HG03039 (cell line): ENCODE data around the gene CDK6.
"Not testable (repeated sequence)": the region's sequence is repeated elsewhere in the genome, so short reads cannot be mapped to it uniquely, and the experiment has no call there.

Experiments used
- ATAC-seq: cut with Tn5 transposase; IDR thresholded peaks from one replicate; pipeline ENCODE4 v1.9.1; 2021; ENCODE audit warnings: mild to moderate bottlenecking, moderate library complexity; ENCODE audit not compliant: unreplicated experiment

The CDK6 gene

DNA sequence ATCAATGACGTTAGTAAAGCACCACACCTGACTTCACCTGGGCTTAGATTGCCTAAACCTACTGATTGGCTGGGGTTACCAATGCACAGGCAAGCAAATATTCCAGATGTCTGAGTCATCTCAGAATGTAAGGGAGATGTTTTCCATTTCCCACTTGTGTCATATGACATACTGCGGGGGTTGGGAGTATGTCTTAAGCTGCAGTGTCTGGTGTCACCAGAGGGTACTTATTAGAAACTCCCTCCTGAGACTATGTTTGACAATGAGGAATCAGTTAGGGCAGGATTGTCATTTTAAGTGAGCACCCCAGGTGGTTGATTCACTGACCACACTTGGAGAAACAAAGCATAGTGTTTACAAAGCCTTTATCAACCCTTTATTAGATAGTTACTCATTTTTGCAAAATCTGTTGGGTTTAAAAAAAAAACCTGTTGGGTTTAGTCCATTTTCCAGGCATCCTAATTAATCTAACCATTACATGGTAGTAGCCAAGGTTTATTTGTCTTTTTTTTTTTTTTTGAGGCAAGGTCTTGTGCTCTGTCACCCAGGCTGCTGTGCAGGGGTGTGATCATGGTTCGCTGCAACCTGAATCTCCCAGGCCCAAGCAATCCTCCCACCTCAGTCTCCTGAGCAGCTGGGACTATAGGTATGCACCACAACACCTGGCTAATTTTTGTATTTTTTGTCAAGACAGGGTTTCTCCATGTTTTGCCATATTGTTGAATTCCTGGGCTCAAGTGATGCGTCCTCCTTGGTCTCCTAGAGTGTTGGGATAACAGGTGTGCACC lies 72.5 kb downstream of the CDK6 start:
- ATAC-seq = no peak

DNA sequence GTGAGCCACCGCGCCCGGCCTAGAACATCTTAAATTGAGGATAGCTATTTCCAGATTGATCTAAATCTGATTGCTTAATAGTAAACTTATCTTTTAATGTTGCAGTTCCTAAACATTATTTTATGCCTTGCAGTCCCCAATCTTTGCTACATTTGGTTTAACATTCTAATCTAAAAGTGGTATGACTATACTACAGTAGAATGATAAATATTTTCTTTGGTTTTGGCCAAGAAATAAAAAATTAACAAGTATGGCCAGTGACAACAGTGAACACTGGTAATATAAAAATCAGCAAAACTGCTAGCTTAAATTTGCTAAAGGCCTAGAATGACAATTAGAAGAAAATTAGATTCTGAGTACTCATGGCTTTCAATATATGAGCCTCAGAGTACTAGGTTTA lies 73.5 kb downstream of the CDK6 start:
- no peak for ATAC-seq

DNA sequence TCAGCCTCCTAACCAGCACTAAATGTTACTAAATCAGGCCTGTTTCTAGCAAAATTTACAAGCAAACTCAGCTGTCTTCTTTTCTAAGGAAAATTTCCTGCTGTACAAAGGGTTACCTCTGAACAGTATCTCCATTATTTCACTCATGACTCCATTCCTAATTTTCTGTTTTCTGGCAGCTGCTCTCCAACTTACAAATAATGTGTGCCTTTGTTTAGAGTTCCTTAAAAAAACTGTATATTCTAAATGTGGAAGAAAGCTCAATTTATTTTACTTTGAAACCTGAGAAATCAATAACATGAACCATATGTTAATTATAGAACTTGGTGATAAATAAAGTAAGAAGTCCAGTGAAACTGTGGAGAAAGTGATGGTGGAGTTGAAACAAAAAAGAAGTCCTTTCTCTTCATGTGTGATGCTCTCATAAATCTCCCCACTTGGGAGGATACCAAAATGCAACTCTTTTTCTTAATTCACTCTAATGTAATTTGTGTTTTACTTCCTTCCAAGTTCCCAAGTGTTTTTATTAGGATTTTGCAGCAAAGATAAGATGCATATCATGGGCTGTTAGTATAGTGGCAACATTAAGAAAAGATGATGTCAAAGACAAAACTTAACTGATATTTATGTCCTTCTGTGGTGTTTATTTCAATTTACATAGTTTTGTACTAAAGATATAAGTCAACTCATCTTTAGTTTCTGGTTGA lies 74.8 kb downstream of the CDK6 start:
- ATAC-seq = no peak

DNA sequence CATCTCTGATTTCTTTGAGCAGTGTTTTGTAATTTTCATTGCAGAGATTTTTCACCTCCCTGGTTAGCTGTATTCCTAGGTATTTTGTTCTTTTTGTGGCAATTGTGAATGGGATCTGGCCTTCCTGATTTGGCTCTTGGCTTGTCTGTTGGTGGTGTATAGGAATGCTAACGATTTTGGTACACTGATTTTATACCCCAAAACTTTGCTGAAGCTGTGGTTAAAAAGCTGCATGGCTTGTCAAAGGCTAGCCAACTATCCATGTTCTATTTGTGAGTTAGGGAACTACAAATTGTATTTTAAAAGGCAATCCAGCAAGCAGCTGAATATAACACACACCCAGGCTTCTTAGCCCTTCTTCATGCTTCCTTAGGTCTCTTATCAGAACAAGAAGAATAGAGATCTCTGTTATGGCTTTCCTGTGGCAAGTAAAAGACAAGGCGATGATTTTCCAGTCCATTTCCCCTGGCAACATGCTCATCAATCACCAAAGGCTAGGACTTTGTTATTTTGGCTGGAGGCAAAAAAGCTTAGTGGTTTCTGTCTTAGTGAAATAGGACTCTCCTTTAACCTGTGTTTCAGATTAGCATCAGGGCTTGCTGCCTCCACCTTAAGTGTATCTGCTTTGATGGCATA lies 77.5 kb downstream of the CDK6 start:
- no peak for ATAC-seq

DNA sequence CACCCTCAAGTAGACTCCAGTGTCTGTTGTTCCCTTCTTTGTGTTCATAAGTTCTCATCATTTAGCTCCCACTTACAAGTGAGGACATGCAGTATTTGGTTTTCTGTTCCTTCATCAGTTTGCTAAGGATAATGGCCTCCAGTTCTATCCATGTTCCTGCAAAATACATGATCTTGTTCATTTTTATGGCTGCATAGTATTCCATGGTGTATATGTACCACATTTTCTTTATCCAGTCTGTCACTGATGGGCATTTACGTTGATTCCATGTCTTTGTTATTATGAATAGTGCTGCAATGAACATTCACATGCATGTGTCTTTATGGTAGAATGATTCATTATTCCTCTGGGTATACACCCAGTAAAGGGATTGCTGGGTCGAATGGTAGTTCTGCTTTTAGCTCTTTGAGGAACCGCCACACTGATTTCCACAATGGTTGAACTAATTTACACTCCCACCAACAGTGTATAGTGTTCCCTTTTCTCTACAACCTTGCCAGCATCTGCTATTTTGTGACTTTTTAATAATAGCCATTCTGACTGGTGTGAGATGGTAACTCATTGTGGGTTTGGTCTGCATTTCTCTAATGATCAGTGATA lies 79.0 kb downstream of the CDK6 start:
- ATAC-seq = not testable (repeated sequence)

DNA sequence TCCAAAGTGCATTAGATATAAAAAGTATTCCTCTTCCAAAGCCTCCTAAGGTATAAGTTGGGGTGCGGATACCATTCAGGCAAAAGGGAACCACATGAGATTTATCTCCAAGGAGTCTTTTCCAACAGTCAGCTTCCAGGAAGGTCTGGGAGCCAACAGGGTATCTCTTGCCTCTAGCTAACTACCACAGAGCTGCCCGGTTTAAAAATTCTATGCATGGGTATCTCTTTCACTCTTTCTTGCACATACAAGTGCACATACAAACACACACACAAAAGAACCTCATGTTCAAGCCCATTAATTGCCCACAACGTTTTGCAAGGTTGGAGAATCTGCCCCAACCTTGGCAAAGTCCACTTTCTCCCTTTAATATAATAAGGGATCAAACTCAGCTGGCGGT lies 80.7 kb downstream of the CDK6 start:
- ATAC-seq = no peak

DNA sequence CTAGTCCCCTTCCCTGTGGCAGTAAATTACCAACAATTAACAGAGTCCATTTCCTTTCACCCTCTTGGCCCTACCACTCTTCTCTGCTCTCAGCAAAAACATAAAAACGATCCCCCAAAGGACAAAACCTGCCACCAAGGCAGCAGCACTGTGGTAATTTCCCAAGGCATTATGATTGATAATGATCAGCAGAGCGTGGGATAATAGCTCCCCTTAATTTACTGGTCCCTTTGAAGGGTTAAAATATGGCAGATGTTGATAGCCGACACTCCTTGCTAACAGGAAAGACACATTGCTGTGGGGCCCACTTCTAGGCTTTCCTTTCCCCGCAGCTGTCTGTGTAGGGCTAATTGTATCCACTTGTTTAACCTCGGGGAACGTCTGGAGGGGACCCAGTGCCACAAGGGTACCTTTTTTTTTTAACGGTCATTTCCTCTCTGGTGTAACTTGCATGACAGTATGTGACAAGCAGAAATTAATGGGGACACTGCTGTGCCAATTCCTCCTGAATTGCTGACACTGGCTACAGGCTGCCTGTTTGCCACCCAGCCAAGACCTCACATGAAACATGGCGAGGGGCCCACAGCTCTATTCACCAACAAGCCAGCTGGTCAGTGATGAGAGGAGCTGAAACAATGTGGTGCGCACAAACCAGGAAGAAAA lies 81.3 kb downstream of the CDK6 start:
- ATAC-seq = no peak

DNA sequence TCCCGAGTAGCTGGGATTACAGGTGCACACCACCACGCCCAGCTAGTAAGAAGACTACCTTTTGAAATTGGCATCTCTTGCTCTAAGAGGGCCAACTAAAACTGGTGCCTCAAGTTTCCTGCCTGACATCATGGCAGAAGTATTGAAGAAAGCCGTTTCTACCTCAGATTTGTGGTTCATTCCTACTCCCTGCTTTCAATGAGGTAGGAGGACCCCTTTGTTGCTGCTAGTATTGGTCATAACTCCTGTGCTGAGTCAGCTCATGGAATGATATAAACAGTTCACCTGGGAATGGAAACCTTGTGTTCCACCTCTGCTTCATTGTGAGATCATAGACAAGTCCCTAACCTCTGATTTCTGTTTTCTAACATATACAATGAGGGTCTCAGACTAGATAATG lies 82.8 kb downstream of the CDK6 start:
- no peak for ATAC-seq

DNA sequence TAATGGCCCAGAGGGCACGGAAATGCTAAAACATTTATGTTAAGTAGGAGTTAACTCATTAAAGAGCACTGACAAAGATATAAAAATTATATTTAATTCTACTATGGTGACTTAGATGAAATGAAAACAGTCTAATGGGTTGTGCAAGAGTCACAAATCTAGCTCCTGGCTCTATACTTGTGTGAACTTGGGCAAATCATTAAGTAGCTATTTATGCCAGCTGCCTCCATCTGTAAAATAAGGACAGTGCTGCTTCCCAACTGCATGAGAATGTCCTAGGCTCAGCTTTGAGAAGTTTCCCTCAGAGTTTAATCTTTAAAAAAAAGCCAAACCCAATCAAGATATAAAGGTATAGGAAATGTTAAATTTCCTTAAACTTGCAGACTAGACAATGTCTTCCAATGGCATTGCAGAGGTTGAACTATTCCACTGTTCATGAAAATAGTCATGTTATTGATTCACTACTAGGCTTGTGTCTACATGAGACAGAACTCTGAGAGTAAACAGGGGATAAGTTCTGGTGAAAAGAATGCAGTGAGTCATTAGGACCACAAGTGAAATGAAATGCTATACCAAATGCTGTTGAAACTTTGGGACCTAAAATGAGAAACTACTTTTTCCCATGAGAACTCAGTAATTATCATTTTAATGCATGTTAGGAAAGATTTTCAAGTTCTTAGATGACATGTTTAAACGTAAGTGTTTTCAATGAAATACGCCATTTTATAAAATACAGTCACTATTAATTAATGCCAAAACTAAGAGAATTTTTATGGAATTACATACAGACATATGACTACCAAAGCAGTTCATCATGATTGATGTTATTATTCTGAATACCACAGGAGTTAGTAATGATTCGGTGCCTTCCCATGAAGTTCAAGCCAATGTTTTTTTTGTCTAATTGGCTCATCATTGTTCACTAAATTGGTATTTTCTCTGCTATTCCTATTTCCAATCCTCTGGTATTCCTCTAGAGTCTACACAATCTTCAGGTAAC lies 84.2 kb downstream of the CDK6 start:
- no peak for ATAC-seq

DNA sequence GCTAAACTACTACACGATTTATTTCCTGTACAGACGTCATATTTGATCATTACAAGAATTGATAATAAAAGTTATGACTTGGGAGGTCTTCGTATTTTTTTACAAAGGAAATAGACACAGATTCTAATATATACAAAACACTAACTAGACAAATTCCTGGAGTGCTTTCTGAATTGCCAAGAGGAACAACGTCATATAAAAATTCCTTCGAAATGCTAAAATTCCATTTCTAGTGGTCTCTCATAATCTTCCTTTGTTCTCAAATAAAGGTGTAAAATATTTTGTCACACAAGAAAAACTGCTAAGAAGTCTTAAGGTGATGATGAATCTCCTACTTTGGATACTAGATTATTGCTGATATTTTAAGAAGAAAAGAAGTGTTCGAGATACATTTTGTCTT lies 85.4 kb downstream of the CDK6 start:
- no peak for ATAC-seq

DNA sequence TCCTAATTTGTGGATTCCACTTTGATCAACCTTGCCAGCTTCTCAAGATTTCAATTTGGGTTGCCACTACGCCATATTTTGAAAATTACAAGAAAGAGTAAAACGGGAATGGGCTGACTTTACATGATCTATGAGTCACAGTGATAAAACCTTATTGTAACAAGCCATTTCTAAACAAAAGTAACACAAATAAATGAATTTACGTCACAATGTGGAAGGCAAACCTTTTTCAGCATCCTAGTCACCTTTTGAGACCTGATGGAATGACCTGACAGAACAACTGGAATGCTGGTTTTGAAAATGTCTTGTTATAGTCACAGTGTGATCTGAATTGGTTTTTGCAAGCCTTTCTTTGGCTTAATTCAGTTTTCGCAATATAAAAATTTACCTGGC lies 85.9 kb downstream of the CDK6 start:
- no peak for ATAC-seq

DNA sequence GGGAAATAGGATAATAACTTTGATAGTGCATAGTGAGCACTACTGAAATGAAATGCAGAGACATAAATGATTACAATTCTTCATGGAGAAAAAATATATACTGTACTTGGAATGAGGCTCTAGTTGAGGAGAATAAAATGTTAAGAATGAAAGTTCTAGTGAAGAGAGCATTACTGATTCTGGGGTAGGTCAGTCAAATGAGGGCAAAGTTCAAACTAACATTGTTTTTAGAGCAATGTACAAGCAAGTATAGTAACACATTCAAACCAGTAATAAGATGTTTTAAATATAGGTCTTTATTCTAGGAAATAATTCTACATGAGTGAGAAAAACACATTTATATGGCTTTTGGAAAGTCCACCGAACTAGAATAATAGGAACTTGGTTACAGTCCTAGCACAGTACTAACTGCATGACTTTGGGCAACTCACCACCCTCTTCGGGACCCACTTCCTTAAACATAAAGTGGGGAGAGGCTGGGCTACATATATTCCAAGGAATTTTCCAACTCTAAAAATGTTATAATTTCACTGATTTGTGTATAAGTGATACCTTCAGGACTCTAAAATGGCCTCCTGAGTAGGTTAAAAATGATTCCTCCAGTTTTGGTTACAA lies 86.4 kb downstream of the CDK6 start:
- no peak for ATAC-seq

DNA sequence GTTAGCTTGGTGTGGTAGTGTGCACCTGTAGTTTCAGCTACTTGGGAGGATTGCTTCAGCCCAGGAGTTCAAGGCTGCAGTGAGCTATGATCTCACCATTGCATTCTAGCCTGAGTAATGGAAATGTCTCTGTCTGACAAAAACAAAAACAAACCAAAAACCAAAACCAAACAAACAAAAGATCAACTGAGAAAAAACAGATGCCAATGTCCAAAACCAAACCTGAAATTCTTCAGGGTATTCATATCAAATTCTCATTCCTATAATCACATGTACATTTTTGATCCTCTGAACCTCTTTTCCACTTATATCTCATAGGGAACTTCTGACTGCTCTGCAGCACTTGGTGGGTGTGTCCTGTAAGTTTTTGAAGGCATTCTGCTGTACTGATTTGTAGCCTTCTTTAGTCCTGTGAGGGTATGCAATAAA lies 87.0 kb downstream of the CDK6 start:
- no peak for ATAC-seq

DNA sequence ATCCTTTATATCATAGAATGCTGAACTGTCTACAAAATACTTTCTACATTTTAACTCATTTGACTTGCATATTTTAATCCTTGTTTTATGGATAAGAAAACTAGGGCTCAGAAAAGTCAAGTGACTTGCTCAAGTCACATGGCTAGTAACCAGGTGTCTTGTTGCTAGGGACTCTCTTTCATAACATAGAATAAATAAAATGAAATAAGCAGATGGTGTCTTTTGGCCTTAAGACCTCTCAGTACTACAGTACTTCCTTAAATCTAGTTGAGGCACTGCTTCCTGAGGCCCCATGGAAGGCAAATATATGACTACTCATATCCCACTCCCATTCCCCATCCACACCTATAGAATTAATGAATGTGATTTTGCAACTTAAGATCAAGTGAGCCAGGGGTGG lies 87.9 kb downstream of the CDK6 start:
- no peak for ATAC-seq

DNA sequence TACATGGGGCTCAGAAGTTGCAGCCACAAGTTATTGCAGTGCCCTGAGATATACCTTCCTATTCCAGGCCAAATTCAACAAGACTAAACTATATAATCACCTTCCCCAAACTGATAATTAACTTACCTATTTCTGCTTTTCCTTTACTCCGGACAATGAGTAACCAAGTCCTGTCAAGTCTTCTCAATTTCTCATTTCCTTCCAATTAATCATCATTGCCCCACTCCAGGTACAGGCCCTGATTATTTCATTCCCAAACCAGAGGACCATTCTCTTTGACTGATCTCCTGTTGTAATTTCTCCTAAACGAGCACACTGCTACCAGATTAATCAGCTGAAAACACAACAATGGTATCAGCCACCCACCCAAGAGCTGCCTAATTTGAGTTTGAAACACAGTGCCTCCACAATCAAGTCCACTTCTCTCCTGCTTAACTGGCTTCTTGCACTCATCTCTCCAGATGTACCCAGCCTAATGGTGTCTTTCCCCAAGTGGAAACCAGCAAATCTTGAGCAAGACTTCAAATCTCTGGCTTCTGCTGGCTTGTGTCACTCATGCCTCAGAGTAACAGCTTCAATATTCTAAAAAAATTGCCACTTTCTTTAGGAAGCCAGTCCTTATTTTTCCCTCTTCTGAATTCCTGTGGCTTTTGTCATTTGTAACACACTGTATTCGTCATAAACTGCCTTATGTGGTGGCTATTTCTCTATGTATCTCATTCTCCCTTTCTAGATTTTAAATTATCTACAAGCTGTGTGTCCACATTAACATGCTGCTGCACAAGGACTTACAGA lies 89.1 kb downstream of the CDK6 start:
- no peak for ATAC-seq

DNA sequence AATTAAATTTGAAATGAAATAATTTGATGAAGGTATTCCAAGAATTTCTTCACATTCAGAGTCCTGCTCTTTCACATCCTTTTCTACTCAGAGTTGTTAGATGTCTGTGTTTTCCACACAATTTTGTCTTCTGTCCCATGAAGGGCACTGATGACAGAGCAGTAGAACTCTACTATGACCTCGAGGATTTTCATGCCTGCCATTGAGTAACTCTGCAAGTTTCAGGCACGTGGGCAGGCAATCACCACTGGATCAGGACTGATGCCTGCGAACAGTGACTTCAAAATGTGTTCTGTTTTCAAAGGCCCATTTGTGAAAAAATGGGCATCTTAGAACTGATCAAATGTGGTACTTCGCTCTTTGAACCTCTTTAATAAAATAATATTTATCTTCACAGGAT lies 91.1 kb downstream of the CDK6 start:
- no peak for ATAC-seq

DNA sequence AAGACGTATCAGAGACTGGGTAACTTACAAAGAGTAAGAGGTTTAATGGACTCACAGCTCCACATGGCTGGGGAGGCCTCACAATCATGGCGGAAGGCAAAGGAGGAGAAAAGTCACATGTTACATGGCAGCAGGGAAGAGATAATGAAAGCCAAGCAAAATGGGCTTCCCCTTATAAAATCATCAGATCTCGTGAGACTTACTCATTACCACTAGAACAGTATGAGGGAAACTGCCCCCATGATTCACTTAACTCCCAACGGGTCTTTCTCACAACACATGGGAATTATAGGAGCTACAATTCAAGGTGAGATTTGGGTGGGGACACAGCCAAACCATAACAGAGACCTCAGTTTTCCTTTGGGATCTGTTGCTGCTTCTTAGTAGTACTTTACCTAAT lies 92.2 kb downstream of the CDK6 start:
- not testable (repeated sequence) for ATAC-seq

DNA sequence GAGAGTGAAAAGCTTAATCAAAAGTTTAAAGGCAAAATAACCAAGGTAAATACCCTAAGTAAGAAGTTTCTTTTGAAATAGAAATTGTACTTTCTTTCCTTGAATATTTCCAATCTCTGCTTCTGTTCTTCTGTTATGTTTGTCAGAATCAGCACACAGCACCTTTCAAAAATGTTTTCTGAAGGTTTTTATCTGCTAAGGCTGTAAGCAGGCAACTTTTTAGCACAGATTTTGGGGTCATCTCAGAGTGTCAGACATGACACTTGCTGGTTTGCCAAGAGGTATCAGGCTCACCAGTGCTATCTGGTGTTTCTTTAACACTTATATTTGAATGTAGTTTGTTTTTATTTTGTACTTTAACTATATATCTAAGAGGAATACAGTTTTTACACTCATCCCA lies 94.2 kb downstream of the CDK6 start:
- no peak for ATAC-seq

DNA sequence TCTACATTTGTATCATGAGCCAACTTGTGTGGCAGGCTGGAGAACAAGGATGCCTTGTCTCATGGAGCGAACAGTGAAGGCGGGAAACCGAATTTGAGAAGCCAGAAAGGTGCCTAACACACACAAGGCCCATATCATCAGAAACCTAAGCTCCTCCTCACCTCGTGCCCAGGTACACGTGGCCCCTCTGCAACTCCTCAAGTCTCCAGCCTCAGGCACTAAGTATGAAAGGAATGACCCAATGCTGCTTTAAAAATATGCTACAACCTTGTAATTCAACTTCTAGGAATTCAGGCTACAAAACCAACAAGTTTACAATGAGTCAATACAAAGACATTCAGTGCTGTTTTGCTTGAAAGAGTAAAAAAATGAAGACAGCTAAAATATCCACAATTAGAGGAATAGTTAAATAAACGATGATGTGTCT lies 95.7 kb downstream of the CDK6 start:
- no peak for ATAC-seq
